Frontal cortex (tissue), 4 donors: ENCODE measurements around the gene SELENOI. TPM values are rescaled to one million over a fixed set of nuclear protein-coding genes. Genes with fewer than 3 reads are reported as not detected.
"Not testable (repeated sequence)": the region's sequence is repeated elsewhere in the genome, so short reads cannot be mapped to it uniquely, and the experiment has no call there.

ENCODE experiments used
- DNase-seq, 2 donors: peaks; one replicate each; pipeline ENCODE4 v3.0.0; 2012; ENCODE audit warnings: low spot score in 2 of 2
- FAIRE-seq: peaks from 2 replicates; lab custom pipeline; 2012; peaks lifted over from hg19 to GRCh38; lab: Jason Lieb, UNC
- total RNA-seq: library from RNA; depleted of rRNA; stranded (reverse); fragments of >200 nt; gene quantifications from one replicate; pipeline ENCODE4 v1.2.3, GENCODE V29; 2014
- donor health status: control.
- donor health status: control.
- donor health status: control.

SELENOI gene
- total RNA-seq, 1 donor from 2014 or later = 63.6 TPM

DNA sequence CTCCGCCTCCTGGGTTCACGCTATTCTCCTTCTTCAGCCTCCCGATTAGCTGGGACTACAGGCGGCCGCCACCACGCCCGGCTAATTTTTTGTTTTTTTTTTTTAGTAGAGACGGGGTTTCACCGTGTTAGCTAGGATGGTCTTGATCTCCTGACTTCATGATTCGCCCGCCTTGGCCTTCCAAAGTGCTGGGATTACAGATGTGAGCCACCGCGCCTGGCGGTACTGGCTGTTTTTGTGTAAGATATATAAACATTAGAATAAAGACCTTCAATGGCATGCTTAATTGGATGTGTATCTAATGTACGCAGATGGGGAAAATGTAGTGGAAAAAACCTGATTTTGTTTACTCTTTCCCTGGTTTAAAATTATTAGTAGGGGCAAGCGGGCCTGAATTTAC is 8.5 kb downstream of the SELENOI start:
- not testable (repeated sequence) for DNase-seq, FAIRE-seq

DNA sequence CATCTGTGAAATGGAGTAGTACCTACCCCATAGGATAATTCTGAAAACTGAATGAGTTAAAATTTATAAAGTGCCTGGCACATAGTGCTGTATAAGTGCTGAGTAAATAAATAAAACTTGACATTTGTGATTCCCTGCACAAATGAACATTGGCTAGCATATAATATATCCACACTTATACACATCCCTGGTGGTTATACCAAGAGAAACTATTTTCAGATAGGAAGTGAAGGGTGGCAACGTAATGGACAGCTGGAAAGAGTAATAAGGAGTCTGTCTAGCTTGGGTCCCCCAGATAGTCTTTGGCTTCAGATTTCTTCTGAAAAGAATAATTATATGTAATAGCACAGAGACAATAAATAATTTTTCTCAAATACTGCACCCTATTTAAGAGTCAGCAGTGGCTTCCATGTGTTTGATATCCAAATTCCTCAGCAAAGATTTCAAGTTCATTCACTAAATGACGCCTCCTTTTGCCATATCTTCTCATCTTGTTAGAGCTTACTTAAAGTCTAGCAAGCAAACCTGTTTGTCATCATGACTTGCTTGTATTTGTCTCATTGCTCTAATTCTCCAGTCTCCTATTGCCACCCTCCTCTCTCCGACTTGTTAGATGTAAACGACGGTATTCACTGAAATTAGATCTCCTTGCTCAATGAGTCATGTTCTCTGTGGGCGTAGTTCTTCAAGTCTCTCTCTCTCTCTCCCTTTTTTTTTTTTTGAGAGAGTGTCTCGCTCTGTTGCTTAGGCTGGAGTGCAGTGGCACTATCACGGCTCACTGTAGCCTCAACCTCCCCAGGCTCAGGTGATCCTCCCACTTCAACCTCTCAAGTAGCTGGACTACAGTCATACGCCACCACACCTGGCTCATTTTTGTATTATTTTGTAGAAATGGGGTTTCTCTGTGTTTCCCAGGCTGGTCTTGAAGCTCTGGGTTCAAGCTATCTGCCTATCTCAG is 9.4 kb downstream of the SELENOI start:
- FAIRE-seq = no peak
- DNase-seq = no peak

DNA sequence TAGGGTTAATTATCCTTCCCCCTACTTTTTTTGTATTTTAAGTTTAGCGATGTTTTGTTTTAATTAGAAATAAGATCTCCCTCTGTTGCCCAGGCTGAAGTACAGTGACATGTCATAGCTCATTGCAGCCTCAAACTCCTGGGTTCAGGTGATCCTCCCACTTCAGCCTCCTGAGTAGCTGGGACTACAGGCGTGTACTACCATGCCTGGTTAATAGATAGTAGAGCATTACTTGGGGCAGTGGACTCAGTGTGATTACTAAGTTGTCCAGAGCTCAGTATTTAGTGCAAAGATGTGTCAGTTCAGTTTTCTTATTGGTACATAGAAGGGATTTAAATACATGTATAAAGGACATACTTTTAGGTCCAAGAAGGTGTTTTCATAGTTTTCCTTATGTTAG is 10.2 kb downstream of the SELENOI start:
- DNase-seq (no peak), FAIRE-seq (no peak)

DNA sequence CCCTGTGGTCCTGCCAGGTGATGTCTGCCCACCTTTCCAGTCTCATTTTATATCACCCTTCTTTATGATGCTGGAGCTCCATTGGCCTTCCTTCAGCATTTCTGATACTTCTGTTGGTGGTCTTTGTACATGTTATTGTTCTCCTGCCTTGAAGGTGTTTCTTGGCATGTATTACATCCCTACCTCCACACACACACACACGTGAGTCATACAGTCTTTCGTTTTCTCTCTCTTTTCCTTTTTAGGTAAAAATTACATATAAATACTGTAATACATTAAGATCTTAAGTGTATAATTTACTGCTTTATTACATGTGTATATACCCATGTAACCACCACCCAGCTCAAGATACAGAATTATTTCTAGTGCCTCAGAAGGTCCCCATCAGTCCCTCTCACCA is 10.8 kb downstream of the SELENOI start:
- FAIRE-seq (no peak), DNase-seq (no peak)

DNA sequence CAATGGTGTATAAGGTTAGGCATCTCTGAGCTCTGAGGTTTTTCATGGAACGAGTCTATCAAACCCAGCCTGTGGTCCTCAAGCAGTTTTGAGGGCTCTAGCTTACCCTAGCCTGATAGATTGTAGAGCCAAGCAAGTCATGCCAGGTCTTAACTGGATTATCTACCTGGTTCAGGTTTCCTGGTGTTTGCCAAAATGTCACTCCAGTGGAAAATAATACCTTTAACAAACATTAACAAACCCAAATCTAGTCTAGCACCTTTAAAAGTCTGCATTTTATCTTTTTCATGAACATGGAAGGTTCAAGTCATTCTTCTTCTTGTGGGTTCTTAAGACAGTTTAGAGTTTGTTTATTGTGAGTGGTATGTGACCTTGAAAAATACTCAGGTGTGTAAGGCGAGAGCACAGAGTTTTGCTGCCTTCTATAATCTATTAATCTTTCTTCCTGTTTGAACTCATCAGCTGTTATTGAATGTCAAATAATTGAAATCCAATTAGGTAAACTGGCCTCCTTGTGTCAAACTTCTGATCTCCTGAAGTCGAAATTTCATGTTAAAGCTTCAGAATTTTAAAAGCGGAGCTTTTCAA is 14.0 kb downstream of the SELENOI start:
- no peak for FAIRE-seq
- no peak for DNase-seq

DNA sequence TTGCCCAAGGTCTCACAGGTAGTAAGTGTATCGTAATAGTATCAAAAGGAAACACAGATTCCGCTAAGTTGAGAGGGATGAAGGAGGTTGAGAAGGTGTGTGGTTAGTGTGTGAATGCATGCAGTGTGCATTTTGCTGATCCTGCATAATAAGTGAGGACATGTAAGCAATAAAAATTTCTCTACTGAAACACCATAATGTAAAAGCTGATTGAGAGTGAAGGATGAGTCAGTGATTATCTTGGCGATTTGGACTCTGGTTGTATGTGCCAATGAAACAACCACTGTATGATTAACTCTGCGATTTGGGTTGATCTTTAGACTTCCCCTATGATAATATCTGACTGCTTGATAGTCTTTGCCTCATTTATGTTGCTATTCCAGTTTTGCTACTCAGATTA is 17.4 kb downstream of the SELENOI start:
- FAIRE-seq (no peak), DNase-seq (no peak)

DNA sequence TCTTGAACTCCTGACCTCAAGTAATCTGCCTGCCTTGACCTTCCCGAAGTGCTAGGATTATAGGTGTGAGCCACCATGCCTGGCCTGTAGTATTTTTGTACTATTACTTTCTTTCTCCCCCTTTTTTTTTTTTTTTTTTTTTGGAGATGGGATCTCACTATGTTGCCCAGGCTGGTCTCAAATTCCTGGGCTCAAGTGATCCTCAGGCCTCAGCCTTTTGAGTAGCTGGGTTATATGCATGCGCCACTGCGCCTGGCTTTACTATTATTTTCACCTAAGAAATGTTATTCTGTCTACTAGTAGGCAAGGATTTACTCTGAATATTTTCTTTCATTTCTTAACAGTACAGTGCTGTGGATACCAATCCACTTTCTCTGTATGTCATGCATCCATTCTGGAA is 18.0 kb downstream of the SELENOI start:
- DNase-seq (no peak), FAIRE-seq (no peak)

DNA sequence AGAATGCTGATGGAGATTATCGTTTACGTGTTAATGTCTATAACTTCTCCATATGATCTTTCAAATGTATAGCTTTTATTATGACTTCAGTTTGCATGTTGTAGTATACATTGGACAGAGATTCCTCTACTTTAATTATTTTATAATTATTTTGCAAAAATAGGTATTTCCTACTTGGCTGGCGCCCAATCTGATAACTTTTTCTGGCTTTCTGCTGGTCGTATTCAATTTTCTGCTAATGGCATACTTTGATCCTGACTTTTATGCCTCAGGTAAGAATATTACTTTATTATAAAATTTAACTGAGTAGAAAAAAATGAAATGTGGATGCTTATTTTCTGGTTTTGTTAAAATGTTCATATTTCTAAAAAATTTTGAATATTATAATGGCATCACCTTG is 18.7 kb downstream of the SELENOI start:
- FAIRE-seq = no peak

DNA sequence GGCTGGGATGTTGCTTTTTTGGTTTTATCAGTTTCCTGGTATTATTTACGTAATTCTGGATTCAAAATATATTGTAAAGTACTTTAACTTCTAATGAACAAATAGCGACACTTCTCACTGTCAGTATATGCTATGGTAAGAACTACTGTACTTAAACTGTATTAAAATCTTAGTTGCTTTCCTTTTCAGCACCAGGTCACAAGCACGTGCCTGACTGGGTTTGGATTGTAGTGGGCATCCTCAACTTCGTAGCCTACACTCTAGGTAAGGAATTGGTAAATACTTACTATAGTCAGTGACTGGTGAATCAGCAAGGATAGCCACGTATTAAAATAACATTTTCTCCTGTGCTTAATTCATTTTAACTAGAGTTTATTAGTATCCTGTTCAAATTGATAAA is 21.0 kb downstream of the SELENOI start:
- DNase-seq = no peak
- no peak for FAIRE-seq

More for the DNA sequence above, 18.7 kb downstream of the SELENOI start:
- DNase-seq = no peak

DNA sequence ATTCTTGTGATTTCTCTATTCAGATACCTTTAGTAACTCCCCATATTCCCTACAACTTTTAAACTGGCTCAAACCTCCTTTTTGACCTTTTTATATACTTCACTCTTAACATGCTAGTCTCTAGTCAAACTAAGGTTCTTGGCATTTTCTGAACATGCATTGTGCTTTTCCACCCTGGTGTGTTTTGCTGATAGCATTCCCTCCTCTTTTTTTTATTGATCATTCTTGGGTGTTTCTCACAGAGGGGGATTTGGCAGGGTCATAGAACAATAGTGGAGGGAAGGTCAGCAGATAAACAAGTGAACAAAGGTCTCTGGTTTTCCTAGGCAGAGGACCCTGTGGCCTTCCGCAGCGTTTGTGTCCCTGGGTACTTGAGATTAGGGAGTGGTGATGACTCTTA is 23.7 kb downstream of the SELENOI start:
- not testable (repeated sequence) for DNase-seq, FAIRE-seq

DNA sequence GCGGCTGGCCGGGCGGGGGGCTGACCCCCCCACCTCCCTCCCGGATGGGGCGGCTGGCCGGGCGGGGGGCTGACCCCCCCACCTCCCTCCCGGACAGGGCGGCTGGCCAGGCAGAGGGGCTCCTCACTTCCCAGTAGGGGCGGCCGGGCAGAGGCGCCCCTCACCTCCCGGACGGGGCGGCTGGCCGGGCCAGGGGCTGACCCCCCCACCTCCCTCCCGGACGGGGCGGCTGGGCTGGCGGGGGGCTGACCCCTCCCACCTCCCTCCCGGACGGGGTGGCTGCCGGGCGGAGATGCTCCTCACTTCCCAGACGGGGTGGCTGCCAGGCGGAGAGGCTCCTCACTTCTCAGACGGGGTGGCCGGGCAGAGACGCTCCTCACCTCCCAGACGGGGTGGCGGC is 25.0 kb downstream of the SELENOI start:
- DNase-seq, FAIRE-seq: not testable (repeated sequence)

DNA sequence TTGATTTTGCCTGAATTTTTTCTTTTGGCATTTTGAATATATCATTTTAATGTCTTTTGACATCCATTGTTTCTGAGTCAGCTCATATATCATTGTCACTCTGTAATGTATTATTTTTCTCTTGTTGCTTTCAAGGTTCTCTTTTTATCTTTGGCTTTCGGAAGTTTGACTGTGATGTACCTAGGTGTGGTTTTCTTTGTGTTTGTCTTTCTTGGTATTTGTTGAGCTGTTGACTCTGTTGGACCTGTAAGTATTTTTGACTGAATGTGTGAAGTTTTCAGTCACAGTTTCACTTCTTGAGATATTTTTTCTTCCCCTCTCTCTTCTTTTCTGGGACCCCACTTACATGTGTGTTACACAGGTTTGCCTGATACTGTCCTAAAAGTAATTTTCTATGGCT is 30.9 kb downstream of the SELENOI start:
- FAIRE-seq (no peak), DNase-seq (no peak)

DNA sequence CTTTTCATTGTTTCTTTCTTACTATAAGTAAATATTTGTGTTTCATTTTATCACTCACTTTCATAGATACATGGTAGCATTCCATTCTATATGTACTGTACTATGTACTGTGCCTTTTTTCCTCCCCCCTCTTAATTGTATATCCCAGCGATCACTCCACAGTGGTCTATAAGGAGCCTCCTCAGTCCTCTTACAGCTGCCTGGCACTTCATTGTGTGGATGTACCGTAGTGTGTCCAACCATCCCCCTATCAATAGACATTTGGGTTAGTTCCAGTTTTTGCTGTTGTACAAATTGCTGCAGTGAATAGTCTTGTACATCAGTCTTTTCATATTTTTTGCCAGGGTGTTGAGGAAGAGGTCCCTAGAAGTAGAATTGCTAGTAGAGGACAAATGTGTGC is 34.3 kb downstream of the SELENOI start:
- DNase-seq = no peak
- no peak for FAIRE-seq

DNA sequence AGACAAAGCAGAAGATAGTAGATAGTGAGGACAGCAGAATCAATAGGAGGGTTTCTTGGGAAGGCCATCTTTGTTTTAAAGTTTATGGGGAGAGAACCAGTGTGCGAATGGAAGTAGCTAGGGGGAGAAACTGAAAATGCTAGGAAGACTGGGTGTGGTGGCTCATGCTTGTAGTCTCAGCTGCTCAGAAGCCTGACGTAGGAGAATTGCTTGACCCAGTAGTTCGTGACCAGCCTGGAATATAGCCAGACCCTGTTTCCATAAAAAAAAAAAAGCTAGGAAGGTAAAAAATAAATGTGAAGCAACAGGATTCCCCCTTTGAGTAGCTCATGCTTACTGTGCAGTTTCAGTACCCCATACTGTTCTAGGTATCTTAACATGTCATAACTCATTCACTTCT is 36.6 kb downstream of the SELENOI start:
- no peak for FAIRE-seq
- no peak for DNase-seq

DNA sequence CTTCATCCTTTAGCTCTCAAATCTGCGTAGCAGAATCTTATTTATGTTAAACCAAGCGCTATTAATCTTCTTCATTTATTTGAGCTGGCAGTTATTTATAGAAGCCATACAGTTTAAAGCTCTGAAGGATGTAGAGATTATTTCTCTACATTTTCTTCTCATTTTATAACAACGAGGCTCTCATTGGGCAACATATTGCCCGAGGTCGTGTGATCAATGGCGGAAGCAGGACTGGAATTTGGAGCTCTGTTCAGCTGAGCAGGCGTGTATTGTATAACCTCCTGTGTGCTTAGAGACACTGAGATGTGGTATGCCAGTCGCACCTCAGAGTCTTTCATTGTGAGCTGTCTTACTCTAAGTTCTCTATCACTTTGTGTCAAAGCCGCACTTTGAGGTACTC is 38.2 kb downstream of the SELENOI start:
- FAIRE-seq (no peak), DNase-seq (no peak)

DNA sequence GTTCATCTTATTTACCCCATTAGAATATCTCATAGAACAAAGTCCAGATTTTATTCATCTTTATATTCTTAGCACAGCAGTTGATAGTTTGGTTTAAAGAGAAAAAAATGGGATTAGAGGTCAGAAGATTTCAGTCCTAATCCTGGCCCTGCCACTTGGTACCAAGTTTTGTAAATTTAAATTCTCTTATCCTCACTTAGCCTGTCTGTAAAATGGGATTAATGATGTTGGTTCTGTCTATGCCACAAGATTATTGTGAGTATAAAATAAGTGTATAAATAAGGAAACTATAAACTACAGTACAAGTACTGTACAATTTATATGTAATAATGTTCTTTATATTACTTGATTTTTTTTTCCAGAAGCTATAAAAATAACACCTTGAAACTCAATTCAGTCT is 38.7 kb downstream of the SELENOI start:
- no peak for FAIRE-seq
- no peak for DNase-seq

DNA sequence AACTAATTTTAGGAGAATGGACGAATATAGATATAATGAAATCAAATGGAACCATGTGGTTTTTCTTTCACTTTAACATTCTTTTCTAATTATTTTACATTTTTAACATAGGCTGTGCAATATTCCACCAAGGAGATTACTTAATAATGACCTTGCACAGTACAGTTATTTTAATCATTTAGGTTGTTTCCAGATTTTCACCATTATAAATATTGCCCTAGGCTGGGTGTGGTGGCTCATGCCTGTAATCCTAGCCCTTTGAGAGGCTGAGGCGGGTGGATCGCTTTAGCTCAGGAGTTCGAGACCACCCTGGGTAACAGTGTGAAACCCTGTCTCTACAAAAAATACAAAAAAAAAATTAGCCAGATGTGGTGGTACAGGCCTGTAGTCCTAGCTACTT is 41.2 kb downstream of the SELENOI start:
- FAIRE-seq (no peak), DNase-seq (no peak)

DNA sequence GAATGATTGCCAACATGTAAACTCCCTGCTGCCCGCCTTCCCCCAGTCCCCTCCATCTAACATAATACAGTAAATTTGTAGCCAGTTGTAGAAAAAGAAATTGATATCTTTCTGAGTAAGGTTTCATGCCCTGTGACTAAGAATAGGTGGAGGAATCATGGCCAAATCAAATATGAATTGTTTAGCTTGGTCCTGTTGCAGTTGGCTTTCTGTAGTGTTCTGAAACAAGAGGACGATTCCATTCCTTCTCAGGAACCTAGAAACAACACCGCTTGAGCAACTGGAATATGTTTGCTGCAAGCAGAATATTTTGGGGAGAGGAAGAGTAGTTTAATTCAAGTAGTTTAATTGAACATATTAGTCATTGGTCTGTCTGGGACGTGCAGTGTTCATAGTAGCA is 48.8 kb downstream of the SELENOI start:
- DNase-seq (no peak), FAIRE-seq (no peak)

DNA sequence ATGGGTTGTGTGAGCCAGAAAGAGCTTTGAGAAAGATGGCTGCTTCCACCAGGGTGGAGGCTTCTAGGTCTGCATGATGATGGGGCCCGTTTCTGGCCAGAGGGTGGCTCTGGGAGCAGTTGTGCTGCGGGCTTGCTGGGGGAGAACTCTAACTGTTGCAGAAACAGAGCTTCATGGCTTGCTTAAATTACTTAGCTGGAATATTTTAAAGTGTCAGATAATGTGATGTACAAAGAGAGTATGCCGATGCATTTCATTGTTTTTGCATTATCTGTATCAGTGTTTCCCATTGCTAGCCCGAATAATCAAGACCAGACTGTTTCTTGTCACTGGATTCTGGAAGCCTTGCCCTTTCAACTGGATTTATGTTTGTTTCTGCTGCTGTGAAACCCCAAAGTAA is 49.5 kb downstream of the SELENOI start:
- no peak for DNase-seq
- FAIRE-seq = no peak

DNA sequence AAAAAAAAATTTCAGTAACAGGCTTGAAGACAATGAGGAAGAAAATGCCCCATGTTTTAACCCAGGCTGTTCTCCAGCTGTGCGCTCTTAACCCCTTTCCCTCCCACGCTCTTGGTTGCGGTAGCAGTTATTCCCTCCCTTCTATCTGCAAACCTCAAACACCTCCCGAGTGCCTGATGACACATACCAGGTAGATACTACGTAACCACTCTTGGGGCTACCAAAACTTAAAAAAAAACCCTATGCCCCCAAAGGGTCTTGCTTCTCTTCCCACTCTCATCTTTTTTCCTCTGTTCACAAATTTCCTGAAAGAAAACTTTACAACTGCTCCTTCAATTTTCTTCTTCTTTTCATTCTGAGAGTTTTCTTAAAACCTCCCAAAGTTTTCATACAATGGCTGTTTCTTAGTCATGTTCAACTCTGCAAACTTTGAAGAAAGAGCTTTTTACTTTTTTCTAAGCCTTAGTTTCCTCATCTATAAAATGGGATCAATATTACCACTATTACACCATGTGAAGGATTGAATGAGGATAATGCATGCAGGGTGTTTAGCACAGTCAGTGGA is 50.9 kb downstream of the SELENOI start:
- FAIRE-seq (no peak), DNase-seq (no peak)

DNA sequence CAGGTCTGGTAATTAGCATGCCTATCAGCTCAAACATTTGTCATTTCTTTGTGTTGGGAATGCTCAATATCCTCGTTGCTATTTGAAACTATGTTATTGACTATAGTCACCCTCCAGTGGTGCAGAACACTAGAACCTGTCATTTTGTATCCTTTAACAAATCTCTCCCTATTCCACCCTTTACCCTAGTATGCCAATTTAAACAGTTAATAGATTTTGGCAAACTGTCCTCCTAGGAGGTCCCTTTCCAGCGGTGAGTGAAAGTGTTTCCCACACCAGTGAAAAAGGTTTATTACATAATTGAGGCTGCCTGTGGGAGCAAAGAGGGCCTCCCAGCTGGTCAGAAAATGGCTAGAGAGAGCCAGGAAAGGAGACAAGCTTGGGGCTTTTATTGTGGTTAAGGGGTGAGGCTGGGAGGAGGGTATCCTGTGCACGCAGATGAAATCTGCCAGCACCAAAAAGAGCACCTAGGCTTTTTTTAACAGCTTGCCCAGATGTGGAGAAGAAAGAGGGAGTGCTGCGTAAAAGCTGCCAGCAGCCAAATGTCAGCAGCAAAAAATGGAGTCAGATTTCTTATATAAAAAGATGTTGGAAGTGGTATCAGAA is 53.9 kb downstream of the SELENOI start:
- DNase-seq (no peak), FAIRE-seq (no peak)
